ACC112 (cell line): ENCODE measurements around the gene DHX34.
"Not testable (repeated sequence)": the region's sequence is repeated elsewhere in the genome, so short reads cannot be mapped to it uniquely, and the experiment has no call there.

Experiments
- H2AFZ ChIP-seq: fragments of 200-600 bp; sonication (generic); one replicate; pipeline ENCODE4 v1.6.0; 2017; ENCODE audit warnings: antibody characterized with exemption, low read length; ENCODE audit not compliant: unreplicated experiment
- H3K27ac ChIP-seq: fragments of 200-600 bp; sonication (generic); 2 replicates; pipeline ENCODE4 v1.5.1; 2014; ENCODE audit warnings: low read depth, mild to moderate bottlenecking, antibody characterized with exemption, low read length, moderate library complexity
- H3K27me3 ChIP-seq: fragments of 200-600 bp; sonication (generic); 2 replicates; pipeline ENCODE4 v1.6.1; 2014; ENCODE audit warnings: mild to moderate bottlenecking, antibody characterized with exemption, low read length, moderate library complexity, mixed read lengths; ENCODE audit not compliant: insufficient read depth
- H3K36me3 ChIP-seq: fragments of 200-600 bp; sonication (generic); 2 replicates; pipeline ENCODE4 v1.6.1; 2016; ENCODE audit warnings: mild to moderate bottlenecking, antibody characterized with exemption, low read length, moderate library complexity, mixed read lengths; ENCODE audit not compliant: insufficient read depth
- H3K4me1 ChIP-seq: fragments of 200-600 bp; sonication (generic); one replicate; pipeline ENCODE4 v1.6.1; 2016; ENCODE audit warnings: low read length, mixed read lengths; ENCODE audit not compliant: insufficient read depth, unreplicated experiment, control insufficient read depth
- H3K4me3 ChIP-seq: fragments of 200-600 bp; sonication (generic); 2 replicates; pipeline ENCODE4 v1.5.1; 2014; ENCODE audit warnings: mild to moderate bottlenecking, low read depth, low read length
- H3K79me2 ChIP-seq: fragments of 200-600 bp; sonication (generic); one replicate; pipeline ENCODE4 v1.6.0; 2016; ENCODE audit warnings: low read length; ENCODE audit not compliant: control insufficient read depth, unreplicated experiment, insufficient read depth

The DHX34 gene

DNA sequence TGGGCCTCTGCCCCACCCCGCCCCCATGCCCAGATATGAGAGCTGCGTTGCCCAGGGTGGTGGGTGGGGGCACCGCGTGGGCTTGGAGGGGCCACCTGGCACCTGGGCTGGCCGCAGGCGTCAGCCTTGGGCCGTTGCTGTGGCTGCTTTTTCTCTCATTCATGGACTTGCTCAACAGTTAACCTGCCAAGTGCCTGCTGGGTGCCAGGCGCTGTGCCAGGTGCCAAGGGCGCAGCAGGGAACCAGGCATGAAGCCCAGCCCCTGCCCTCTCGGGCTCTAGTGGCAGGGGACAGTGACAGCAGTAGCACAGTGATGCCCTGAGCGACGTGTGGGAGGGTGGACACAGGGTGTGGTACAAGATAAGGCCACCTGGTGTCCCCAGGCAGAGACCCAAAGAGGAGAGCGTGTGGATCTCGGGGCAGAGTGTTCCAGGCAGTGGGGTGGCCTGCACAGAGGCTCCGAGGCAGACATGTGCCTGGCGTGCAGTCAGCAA lies 28.1 kb downstream of the DHX34 start:
- no peaks in the 10 kb centered on the region for H3K4me1 ChIP-seq
- no peaks in the 10 kb centered on the region for H3K79me2 ChIP-seq
- no peak overlapping the region for H2AFZ ChIP-seq
- H3K27ac ChIP-seq: no peak overlapping the region
- H3K36me3 ChIP-seq: no peaks in the 10 kb centered on the region
- no peak overlapping the region for H3K4me3 ChIP-seq
- H3K27me3 ChIP-seq: no peaks in the 10 kb centered on the region

DNA sequence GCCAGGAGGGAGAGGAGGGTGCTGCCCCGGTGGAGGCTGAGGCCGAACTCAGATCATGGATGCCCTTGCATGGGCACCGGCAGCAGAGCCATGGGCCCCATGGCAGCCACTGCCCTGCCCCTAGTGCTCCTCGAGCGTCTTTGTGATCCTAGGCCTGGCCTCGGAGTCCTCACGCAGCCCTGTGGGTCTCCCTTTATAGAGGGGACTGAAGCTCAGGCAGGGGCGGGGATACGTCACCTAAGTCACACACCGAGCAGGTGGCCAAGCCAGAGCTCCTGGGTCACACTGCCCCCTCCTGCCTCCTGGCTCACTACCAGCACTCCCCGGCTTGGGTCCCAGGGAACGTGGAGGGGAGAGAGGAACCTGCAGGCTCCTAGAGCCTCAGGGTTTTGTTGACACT lies 28.7 kb downstream of the DHX34 start:
- Histone ChIP-seq H3K79me2 (no peaks in the 10 kb centered on the region), H3K4me3 (no peak overlapping the region), H3K36me3 (no peaks in the 10 kb centered on the region), H3K27me3 (no peaks in the 10 kb centered on the region), H3K4me1 (no peaks in the 10 kb centered on the region), H2AFZ (no peak overlapping the region), H3K27ac (no peak overlapping the region)

DNA sequence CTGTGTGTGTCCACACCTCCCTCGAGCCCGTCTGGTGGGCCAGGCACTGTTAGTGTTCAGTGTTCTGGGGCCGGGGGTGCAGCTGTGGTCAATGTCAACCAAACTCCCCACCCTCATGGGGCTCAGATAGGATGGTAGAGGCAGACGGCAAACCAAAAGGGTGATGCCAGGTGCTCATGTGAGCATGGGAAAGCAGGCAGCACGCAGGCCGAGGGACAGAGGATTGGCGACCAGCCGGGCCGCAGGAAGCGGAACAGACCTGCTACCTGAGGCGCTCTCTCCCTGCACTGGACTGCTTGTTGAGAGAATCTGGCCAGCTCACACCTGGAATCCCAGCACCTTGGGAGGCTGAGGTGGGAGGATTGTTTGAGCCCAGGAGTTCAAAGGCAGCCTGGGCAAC lies 29.1 kb downstream of the DHX34 start:
- Histone ChIP-seq H3K79me2 (no peaks in the 10 kb centered on the region), H2AFZ (no peak overlapping the region), H3K4me3 (no peak overlapping the region), H3K27me3 (no peaks in the 10 kb centered on the region), H3K36me3 (no peaks in the 10 kb centered on the region), H3K4me1 (no peaks in the 10 kb centered on the region), H3K27ac (no peak overlapping the region)

DNA sequence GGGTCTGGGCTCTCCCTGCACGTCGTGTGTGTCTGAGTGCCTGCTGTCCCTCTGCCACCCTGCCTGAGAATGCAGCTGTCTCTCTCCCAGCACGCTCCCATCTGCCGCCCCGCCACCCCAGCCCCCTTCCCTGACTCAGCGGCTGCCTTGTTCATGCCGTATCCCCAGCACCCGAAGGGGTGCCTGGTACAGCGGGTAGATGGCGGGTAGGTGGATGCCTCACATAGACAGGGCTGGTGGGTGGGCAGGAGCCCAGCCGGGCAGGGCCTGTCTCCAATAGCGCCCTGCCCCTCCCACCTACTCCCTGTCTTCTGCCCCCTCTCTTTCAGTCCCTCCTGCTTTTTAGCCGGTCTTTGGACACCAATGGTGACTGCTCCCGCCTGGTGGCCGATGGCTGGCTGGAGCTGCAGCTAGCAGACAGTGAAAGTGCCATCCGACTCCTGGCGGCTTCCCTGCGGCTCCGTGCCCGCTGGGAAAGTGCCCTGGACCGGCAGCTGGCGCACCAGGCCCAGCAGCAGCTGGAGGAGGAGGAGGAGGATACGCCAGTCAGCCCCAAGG lies 30.3 kb downstream of the DHX34 start:
- H3K27ac ChIP-seq: no peak overlapping the region
- H2AFZ ChIP-seq: no peak overlapping the region
- H3K4me1 ChIP-seq: no peaks in the 10 kb centered on the region
- no peak overlapping the region for H3K4me3 ChIP-seq
- H3K27me3 ChIP-seq: no peaks in the 10 kb centered on the region
- H3K36me3 ChIP-seq: no peaks in the 10 kb centered on the region
- no peaks in the 10 kb centered on the region for H3K79me2 ChIP-seq

DNA sequence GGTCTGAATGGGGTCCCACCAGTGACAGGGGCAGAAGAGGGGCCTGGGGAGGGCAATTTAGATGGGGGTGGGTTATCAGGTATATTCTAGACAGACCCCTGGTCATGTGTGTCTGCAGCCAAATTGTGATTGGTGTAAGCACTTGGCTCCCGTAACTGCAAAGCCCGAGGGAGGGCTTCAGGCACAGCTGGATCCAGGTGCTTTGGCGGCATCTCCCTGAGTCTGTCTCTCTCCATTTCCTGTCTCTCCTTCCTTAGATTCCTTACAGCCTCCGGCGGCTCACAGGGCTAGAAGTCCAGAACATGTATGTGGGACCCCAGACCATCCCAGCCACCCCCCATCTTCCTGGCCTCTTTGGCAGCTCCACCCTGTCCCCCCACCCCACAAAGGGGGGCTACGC lies 31.4 kb downstream of the DHX34 start:
- H3K27me3 ChIP-seq: no peaks in the 10 kb centered on the region
- no peaks in the 10 kb centered on the region for H3K36me3 ChIP-seq
- no peak overlapping the region for H3K27ac ChIP-seq
- no peak overlapping the region for H3K4me3 ChIP-seq
- H3K4me1 ChIP-seq: no peaks in the 10 kb centered on the region
- no peaks in the 10 kb centered on the region for H3K79me2 ChIP-seq
- no peak overlapping the region for H2AFZ ChIP-seq

DNA sequence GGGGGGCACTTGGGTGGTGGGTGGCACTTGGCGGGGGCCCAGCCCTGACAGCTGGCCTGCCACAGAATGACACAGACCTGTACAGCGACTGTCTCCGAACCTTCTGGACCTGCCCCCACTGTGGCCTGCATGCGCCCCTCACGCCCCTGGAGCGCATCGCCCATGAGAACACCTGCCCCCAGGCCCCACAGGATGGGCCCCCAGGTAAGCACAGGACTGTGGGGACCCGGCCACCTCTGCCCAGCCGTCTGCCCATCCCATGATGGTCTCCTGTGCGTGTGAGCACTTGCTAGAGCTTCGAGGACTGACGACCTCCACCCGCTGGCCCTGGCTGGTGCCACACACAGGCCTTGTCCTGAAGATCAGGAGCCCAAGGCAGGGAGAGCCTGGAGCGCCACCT lies 32.0 kb downstream of the DHX34 start:
- Histone ChIP-seq H3K27me3 (no peaks in the 10 kb centered on the region), H2AFZ (no peak overlapping the region), H3K79me2 (no peaks in the 10 kb centered on the region), H3K4me3 (no peak overlapping the region), H3K27ac (no peak overlapping the region), H3K36me3 (no peaks in the 10 kb centered on the region), H3K4me1 (no peaks in the 10 kb centered on the region)

DNA sequence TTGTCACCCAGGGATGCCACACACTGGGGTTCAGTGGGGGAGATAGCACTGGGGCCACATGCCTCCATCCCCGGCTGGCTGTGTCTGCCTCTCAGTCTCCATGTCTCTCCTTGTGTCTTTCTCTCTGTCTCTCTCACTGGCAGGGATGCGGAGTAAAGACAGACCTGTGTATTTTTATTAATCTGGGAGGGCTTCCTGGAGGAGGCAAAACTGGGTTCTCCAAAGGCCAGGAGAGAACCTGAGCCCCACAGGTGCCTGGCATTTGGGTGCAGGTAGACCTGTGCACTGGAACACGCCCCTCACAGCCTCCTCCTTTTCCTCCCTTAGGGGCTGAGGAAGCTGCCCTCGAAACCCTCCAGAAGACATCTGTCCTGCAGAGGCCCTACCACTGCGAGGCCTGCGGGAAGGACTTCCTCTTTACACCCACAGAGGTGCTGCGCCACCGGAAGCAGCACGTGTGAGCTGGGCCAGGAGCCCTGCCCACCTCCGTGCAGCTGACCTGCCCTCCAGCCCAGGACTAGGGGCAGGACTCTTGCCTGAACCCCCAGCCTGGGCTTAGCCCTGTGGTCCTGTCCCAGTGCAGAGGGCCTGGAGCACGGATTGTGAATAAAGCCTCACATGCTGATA lies 32.7 kb downstream of the DHX34 start:
- no peak overlapping the region for H3K27ac ChIP-seq
- H3K4me1 ChIP-seq: no peaks in the 10 kb centered on the region
- no peaks in the 10 kb centered on the region for H3K36me3 ChIP-seq
- no peak overlapping the region for H3K4me3 ChIP-seq
- H2AFZ ChIP-seq: no peak overlapping the region
- no peaks in the 10 kb centered on the region for H3K79me2 ChIP-seq
- H3K27me3 ChIP-seq: no peaks in the 10 kb centered on the region

DNA sequence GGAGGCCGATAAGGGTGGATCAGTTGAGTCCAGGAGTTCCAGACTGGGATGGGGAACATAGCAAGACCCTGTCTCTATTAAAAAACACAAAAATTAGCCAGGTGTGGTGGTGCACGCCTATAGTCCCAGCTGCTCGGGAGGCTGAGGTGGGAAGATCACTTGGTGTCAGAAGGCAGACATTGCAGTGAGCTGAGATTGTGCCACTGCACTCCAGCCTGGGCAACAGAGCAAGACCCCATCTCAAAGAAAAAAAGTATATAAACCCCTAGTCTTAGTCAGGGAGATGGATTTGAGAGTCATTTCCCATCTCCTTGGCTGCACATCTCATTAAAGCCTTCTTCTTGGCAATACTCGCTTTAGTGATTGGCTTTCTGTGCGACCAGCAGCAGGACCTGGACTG lies 34.8 kb downstream of the DHX34 start:
- not testable (repeated sequence) for H3K4me3 ChIP-seq, H3K27me3 ChIP-seq, H3K79me2 ChIP-seq, H3K4me1 ChIP-seq, H3K27ac ChIP-seq, H3K36me3 ChIP-seq, H2AFZ ChIP-seq

DNA sequence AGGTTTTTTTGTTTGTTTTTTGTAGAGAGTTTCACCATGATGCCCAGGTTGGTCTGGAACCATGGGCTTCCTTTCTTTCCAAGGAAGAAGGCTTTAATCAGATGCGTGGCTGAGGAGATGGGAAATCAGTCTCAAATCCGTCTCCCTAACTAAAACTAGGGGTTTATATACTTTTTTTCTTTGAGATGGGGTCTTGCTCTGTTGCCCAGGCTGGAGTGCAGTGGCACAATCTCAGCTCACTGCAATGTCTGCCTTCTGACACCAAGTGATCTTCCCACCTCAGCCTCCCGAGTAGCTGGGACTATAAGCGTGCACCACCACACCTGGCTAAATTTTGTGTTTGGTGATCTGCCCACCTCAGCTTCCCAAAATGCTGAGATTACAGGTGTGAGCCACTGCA lies 35.4 kb downstream of the DHX34 start:
- H2AFZ ChIP-seq, H3K27me3 ChIP-seq, H3K4me1 ChIP-seq, H3K4me3 ChIP-seq, H3K79me2 ChIP-seq, H3K27ac ChIP-seq, H3K36me3 ChIP-seq: not testable (repeated sequence)

DNA sequence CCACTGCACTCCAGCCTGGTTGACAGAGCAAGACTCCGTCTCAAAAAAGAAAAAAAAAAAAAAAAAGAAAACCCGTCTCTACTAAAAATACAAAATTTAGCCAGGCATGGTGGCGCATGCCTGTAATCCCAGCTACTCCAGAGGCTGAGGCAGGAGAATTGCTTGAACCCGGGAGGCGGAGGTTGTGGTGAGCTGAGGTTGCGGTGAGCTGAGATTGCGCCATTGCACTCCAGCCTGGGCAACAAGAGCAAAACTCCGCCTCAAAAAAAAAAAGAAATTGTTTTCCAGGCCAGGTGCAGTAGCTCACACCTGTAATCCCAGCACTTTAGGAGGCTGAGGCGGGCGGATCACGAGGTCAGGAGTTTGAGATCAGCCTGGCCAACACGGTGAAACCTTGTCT lies 37.5 kb downstream of the DHX34 start:
- H3K4me3 ChIP-seq: not testable (repeated sequence)

DNA sequence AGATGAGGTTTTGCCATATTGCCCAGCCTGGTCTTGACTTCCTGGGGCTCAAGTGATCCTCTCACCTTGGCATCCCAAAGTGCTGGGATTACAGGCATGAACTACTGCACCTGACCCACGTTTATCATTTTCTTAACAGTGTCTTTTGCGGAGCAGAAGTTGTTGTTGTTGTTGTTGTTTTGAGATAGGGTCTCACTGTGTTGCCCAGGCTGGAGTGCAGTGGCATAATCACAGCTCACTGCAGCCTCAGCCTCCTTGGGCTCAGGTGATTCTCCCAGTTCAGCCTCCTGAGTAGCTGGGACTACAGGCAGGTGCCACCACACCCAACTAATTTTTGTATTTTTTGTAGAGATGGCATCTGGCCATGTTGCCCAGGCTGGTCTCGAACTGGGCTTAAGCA lies 38.5 kb downstream of the DHX34 start:
- not testable (repeated sequence) for H3K79me2 ChIP-seq, H3K27me3 ChIP-seq, H3K27ac ChIP-seq, H3K4me3 ChIP-seq, H3K36me3 ChIP-seq, H2AFZ ChIP-seq, H3K4me1 ChIP-seq

More for the DNA sequence above, 37.5 kb downstream of the DHX34 start:
- H3K27ac ChIP-seq, H2AFZ ChIP-seq, H3K27me3 ChIP-seq, H3K4me1 ChIP-seq, H3K36me3 ChIP-seq, H3K79me2 ChIP-seq: not testable (repeated sequence)
